HepG2 (cell line): ENCODE data around the gene GPS1. TPM values are rescaled to one million over a fixed set of nuclear protein-coding genes. Genes with fewer than 3 reads are reported as not detected.
A peak's percentile ranks its signal among the peaks of the same experiment; 100 is the strongest.

Source experiments
- ATF7-NPFF ChIP-seq: sonication (generic); formaldehyde crosslinking; IDR thresholded peaks from 2 replicates; pipeline ENCODE4 v1.8.1; 2023; ENCODE audit warnings: mild to moderate bottlenecking, low read depth, missing genetic modification reagents, moderate library complexity
- ATRX ChIP-seq: sonication (generic); formaldehyde crosslinking; IDR thresholded peaks from 2 replicates; pipeline ENCODE4 v1.4.0; 2020; ENCODE audit warnings: missing genetic modification reagents, borderline replicate concordance
- CERS6 ChIP-seq: sonication (generic); formaldehyde crosslinking; IDR thresholded peaks from 2 replicates; pipeline ENCODE4 v1.5.0; 2020; ENCODE audit warnings: missing genetic modification reagents
- ELF3 ChIP-seq: IDR thresholded peaks from 2 replicates; pipeline ENCODE4 v1.6.1; 2016; ENCODE audit warnings: missing genetic modification reagents, missing compliant biosample characterization
- EP300 ChIP-seq, 3 experiments: sonication (generic) in 1 of 3; formaldehyde crosslinking in 1 of 3; IDR thresholded peaks; 2 replicates each; pipeline versions ENCODE4 v1.5.1 to v1.6.1; 2011 to 2020; ENCODE audit warnings: low read depth in 2 of 3, low read length in 2 of 3, borderline replicate concordance in 1 of 3, improper control_type of control experiment in 1 of 3, mild to moderate bottlenecking in 1 of 3, missing genetic modification reagents in 1 of 3, moderate library complexity in 1 of 3
- ISL2 ChIP-seq: sonication (generic); formaldehyde crosslinking; IDR thresholded peaks from 2 replicates; pipeline ENCODE4 v1.5.0; 2020; ENCODE audit warnings: missing genetic modification reagents
- NFE2L2 ChIP-seq: fragments of 150-350 bp; IDR thresholded peaks from 2 replicates; pipeline ENCODE4 v1.6.1; 2014; ENCODE audit warnings: low read length
- NONO ChIP-seq, 2 experiments: fragments of 450-650 bp in 1 of 2; sonication (generic) in 1 of 2; formaldehyde crosslinking in 1 of 2; IDR thresholded peaks in 1 of 2; conservative IDR thresholded peaks in 1 of 2; 2 replicates each; pipeline versions ENCODE4 v1.6.1 to v1.8.0; 2017 to 2022; ENCODE audit warnings: mild to moderate bottlenecking in 1 of 2, missing genetic modification reagents in 1 of 2, moderate library complexity in 1 of 2
- NR2F6 ChIP-seq, 2 experiments: IDR thresholded peaks; 2 replicates each; pipeline ENCODE4 v1.6.1; 2016; ENCODE audit warnings: antibody characterized with exemption in 1 of 2, mild to moderate bottlenecking in 1 of 2
- PHF20 ChIP-seq: sonication (generic); formaldehyde crosslinking; IDR thresholded peaks from 2 replicates; pipeline ENCODE4 v1.5.0; 2020; ENCODE audit warnings: mild to moderate bottlenecking, missing genetic modification reagents
- RCOR2 ChIP-seq: IDR thresholded peaks from 2 replicates; pipeline ENCODE4 v1.6.1; 2016; ENCODE audit warnings: missing biosample characterization, missing genetic modification reagents
- SSRP1 ChIP-seq: IDR thresholded peaks from 2 replicates; pipeline ENCODE4 v1.6.1; 2016; ENCODE audit warnings: control low read depth
- TCF7 ChIP-seq: sonication (generic); IDR thresholded peaks from 2 replicates; pipeline ENCODE4 v1.6.1; 2016; ENCODE audit warnings: antibody characterized with exemption, low read depth
- ZNF430 ChIP-seq: sonication (generic); formaldehyde crosslinking; IDR thresholded peaks from 2 replicates; pipeline ENCODE4 v1.9.0; 2021; ENCODE audit warnings: mild to moderate bottlenecking, missing genetic modification reagents
- ZNF441 ChIP-seq: sonication (generic); formaldehyde crosslinking; IDR thresholded peaks from 2 replicates; pipeline ENCODE4 v1.7.0; 2021; ENCODE audit warnings: missing genetic modification reagents, borderline replicate concordance
- ZNF468 ChIP-seq: sonication (generic); formaldehyde crosslinking; IDR thresholded peaks from 2 replicates; pipeline ENCODE4 v1.8.0; 2022; ENCODE audit warnings: mild to moderate bottlenecking, moderate library complexity, missing genetic modification reagents
- ZNF501 ChIP-seq: sonication (generic); formaldehyde crosslinking; IDR thresholded peaks from 2 replicates; pipeline ENCODE4 v1.5.1; 2020; ENCODE audit warnings: mild to moderate bottlenecking, moderate library complexity, missing genetic modification reagents
- ZNF530 ChIP-seq: sonication (generic); formaldehyde crosslinking; IDR thresholded peaks from 2 replicates; pipeline ENCODE4 v1.5.0; 2020; ENCODE audit warnings: low read depth, mild to moderate bottlenecking, missing genetic modification reagents
- ZNF563 ChIP-seq: sonication (generic); formaldehyde crosslinking; IDR thresholded peaks from 2 replicates; pipeline ENCODE4 v1.8.0; 2022; ENCODE audit warnings: mild to moderate bottlenecking, moderate library complexity, missing genetic modification reagents
- ZNF574 ChIP-seq: sonication (generic); formaldehyde crosslinking; IDR thresholded peaks from 2 replicates; pipeline ENCODE4 v1.4.0; 2020; ENCODE audit warnings: missing genetic modification reagents
- ZNF615 ChIP-seq: sonication (generic); formaldehyde crosslinking; IDR thresholded peaks from 2 replicates; pipeline ENCODE4 v1.5.0; 2020; ENCODE audit warnings: mild to moderate bottlenecking, missing genetic modification reagents, borderline replicate concordance
- ZNF616 ChIP-seq: sonication (generic); formaldehyde crosslinking; IDR thresholded peaks from 2 replicates; pipeline ENCODE4 v1.5.0; 2020; ENCODE audit warnings: low read depth, mild to moderate bottlenecking, missing genetic modification reagents
- ZNF788 ChIP-seq: sonication (generic); formaldehyde crosslinking; IDR thresholded peaks from 2 replicates; pipeline ENCODE4 v1.5.0; 2020; ENCODE audit warnings: mild to moderate bottlenecking, missing genetic modification reagents, borderline replicate concordance
- ZNF839 ChIP-seq: sonication (generic); formaldehyde crosslinking; IDR thresholded peaks from 2 replicates; pipeline ENCODE4 v1.4.0; 2020; ENCODE audit warnings: missing genetic modification reagents, mild to moderate bottlenecking, borderline replicate concordance
- polyA plus RNA-seq, 8 experiments: library from polyadenylated mRNA; depleted of rRNA in 3 of 8; stranded (reverse) in 7 of 8; unstranded in 1 of 8; fragments of >200 nt; fragmentation: Illumina TruSeq in 4 of 8; extraction: Trizol in 4 of 8; gene quantifications; 2 replicates each; pipeline versions ENCODE4 v1.2.1 to v1.2.3, GENCODE V29; 2011 to 2016; ENCODE audit warnings: low read depth in 4 of 8, missing spikeins in 1 of 8, mixed read lengths in 1 of 8; ENCODE audit not compliant: insufficient read depth in 1 of 8
- total RNA-seq, 5 experiments: library from RNA; depleted of rRNA; stranded (reverse); fragments of >200 nt; fragmentation: Illumina TruSeq; extraction: Trizol; gene quantifications; 2 replicates each; pipeline ENCODE4 v1.2.3, GENCODE V29; 2016; ENCODE audit warnings: low read depth in 1 of 5
- TF ChIP-seq, protein P1 (sequence below): sonication (generic); formaldehyde crosslinking; IDR thresholded peaks from 2 replicates; pipeline ENCODE4 v1.5.0; 2020; ENCODE audit warnings: mild to moderate bottlenecking, low read depth, missing genetic modification reagents, borderline replicate concordance

The GPS1 gene
- total and polyA plus RNA-seq, 2 of the 13 experiments (the other 11 are each of a cell fraction or from before 2014, with no cell fraction given): 124 to 128 TPM

DNA sequence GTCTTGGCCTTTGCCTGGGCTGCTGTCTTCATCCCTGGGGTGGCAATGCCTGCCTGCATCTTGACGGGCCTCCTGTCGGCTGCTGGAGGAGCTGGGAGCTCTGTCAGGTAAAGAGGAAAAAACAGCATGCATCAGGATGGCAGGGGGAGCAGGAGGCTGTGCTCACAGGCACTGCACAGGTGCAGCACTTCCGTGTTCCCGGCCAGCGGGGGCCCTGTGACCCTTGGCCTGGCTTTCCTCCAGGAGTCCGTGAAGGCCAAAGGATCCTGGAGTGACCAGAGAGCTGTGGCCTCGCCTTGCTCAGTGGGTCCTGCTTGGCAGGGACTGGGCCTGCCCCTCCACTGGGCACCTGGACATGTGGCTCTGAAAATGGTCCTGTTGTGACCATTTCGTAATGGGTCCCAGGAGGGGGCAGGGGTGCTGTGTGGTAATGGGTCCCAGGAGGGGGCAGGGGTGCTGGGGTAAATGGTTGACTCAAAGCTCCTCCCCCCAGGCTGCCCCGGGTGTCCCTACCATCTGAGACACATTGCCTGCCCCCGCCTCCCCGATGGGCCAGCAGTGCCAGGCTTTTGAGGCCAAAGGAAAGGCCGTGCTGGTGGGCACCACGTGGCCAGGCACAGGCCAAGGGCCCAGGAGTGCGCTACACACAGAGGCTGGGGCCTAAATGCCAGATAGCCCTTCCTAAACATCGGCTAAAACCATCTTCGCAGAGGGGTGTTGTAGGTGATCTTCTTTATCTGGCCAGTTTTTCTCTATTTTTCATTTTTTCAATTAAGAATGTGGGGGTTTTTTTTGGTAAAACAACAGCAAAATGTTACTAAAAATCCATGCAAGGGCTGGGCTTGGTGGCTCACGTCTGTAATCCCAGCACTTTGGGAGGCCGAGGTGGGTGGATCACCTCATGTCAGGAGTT lies 50.3 kb downstream of the GPS1 start (continued):
- TF ChIP-seq TCF7: no peak
- TF ChIP-seq ZNF839: no peak
- peak; percentile 29; the same call in 1 of the 2 replicates for TF ChIP-seq ZNF501 (CRISPR knock-in tag)
- TF ChIP-seq NFE2L2: no peak
- no peak; the same call in 1 of the 2 replicates for TF ChIP-seq RCOR2 (CRISPR knock-in tag)
- no peak for TF ChIP-seq ZNF468 (CRISPR knock-in tag)
- TF ChIP-seq ZNF530 (CRISPR knock-in tag): peak; percentile 20; the same call in 1 of the 2 replicates
- TF ChIP-seq EP300 (IDR thresholded peaks at IDR 0.05; ENCODE audit: low read depth in 2 of 2, low read length in 2 of 2): no peak; a peak in 1 of 4 replicates
- peak; percentile 84 for TF ChIP-seq EP300 (CRISPR knock-in tag; IDR thresholded peaks at IDR 0.05; ENCODE audit: borderline replicate concordance)
- peak; percentile 91 for TF ChIP-seq NR2F6 (IDR thresholded peaks at IDR 0.05)
- TF ChIP-seq NR2F6 (CRISPR knock-in tag; IDR thresholded peaks at IDR 0.05): peak; percentile 95
- TF ChIP-seq, protein P1, sequence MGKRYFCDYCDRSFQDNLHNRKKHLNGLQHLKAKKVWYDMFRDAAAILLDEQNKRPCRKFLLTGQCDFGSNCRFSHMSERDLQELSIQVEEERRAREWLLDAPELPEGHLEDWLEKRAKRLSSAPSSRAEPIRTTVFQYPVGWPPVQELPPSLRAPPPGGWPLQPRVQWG (CRISPR knock-in tag): no peak
- no peak for TF ChIP-seq ISL2 (CRISPR knock-in tag)
- TF ChIP-seq ZNF615 (CRISPR knock-in tag): peak; percentile 69; the same call in 1 of the 2 replicates
- peak; percentile 100 for TF ChIP-seq ELF3 (CRISPR knock-in tag)
- no peak for TF ChIP-seq ATRX
- TF ChIP-seq ATF7-NPFF: 0 out of 2 replicates have a peak, but pooled peaks have one; percentile 66
- TF ChIP-seq ZNF441 (CRISPR knock-in tag): no peak; the same call in 1 of the 2 replicates
- TF ChIP-seq PHF20 (CRISPR knock-in tag): peak; percentile 68
- TF ChIP-seq ZNF574: peak; percentile 53; the same call in 1 of the 2 replicates
- TF ChIP-seq CERS6 (CRISPR knock-in tag): 0 out of 2 replicates have a peak, but pooled peaks have one; percentile 22
- TF ChIP-seq SSRP1 (CRISPR knock-in tag): no peak; the same call in none of the 2 replicates
- TF ChIP-seq ZNF616: peak; percentile 80
- no peak for TF ChIP-seq NONO (IDR thresholded peaks at IDR 0.05)
- TF ChIP-seq NONO (CRISPR knock-in tag; conservative IDR thresholded peaks at IDR 0.05): peak; percentile 85
- TF ChIP-seq ZNF563 (CRISPR knock-in tag): no peak; the same call in 1 of the 2 replicates
- TF ChIP-seq ZNF788 (CRISPR knock-in tag): peak; percentile 97
- no peak; the same call in 1 of the 2 replicates for TF ChIP-seq ZNF430 (CRISPR knock-in tag)
